Osteocyte (in vitro differentiated cells): ENCODE results near the gene AKAP17A. TPM values are rescaled to one million over a fixed set of nuclear protein-coding genes. Genes with fewer than 3 reads are reported as not detected.
"Not testable (repeated sequence)": the region's sequence is repeated elsewhere in the genome, so short reads cannot be mapped to it uniquely, and the experiment has no call there.

ENCODE experiments used
- DNase-seq: peaks from one replicate; pipeline ENCODE4 v3.0.0; 2021; ENCODE audit warnings: mixed read lengths; ENCODE audit not compliant: unreplicated experiment; ENCODE audit errors: extremely low spot score
- H3K27ac Mint-ChIP-seq: one replicate; pipeline ENCODE4 v1.8.0; 2021; ENCODE audit warnings: mild to moderate bottlenecking, mixed read lengths; ENCODE audit not compliant: unreplicated experiment
- H3K27me3 Mint-ChIP-seq: one replicate; pipeline ENCODE4 v1.8.0; 2021; ENCODE audit warnings: mixed read lengths; ENCODE audit not compliant: unreplicated experiment
- H3K36me3 Mint-ChIP-seq: one replicate; pipeline ENCODE4 v1.8.0; 2021; ENCODE audit warnings: mixed read lengths; ENCODE audit not compliant: unreplicated experiment
- H3K4me1 Mint-ChIP-seq: one replicate; pipeline ENCODE4 v1.8.0; 2021; ENCODE audit warnings: mixed read lengths; ENCODE audit not compliant: unreplicated experiment
- H3K4me3 Mint-ChIP-seq: one replicate; pipeline ENCODE4 v1.8.0; 2021; ENCODE audit warnings: mild to moderate bottlenecking, moderate library complexity, mixed read lengths; ENCODE audit not compliant: unreplicated experiment
- H3K9me3 Mint-ChIP-seq: one replicate; pipeline ENCODE4 v1.8.0; 2021; ENCODE audit warnings: mixed read lengths; ENCODE audit not compliant: unreplicated experiment
- total RNA-seq: library from RNA; stranded (reverse); gene quantifications from 2 replicates; pipeline ENCODE4 v1.2.1, GENCODE V29; 2021
- TF ChIP-seq, protein P1 (sequence below): fragments of 200-600 bp; sonication (generic); IDR thresholded peaks from 2 replicates; pipeline ENCODE4 v1.5.0; 2021; ENCODE audit warnings: antibody characterized with exemption, mild to moderate bottlenecking, moderate library complexity

Gene AKAP17A
- total RNA-seq, 1 donor from 2014 or later: 48.7 TPM

- Mint-ChIP-seq H3K27me3 (peaks cover 5% of the 10 kb centered on the region), H3K27ac (no peak overlapping the region)
Measured at GRCh38 chrX:1561164-1561563, 30.2 kb upstream of the AKAP17A start.

GRCh38 chrX:1564077-1564476 lies 27.3 kb upstream of the AKAP17A start:
- not testable (repeated sequence) for H3K36me3 Mint-ChIP-seq, H3K27ac Mint-ChIP-seq, H3K27me3 Mint-ChIP-seq, H3K4me1 Mint-ChIP-seq, H3K4me3 Mint-ChIP-seq, H3K9me3 Mint-ChIP-seq
- peak; percentile 15 for DNase-seq

More at GRCh38 chrX:1561164-1561563, 30.2 kb upstream of the AKAP17A start:
- DNase-seq: no peak
- H3K4me3 Mint-ChIP-seq: no peak overlapping the region
- TF ChIP-seq, protein P1, sequence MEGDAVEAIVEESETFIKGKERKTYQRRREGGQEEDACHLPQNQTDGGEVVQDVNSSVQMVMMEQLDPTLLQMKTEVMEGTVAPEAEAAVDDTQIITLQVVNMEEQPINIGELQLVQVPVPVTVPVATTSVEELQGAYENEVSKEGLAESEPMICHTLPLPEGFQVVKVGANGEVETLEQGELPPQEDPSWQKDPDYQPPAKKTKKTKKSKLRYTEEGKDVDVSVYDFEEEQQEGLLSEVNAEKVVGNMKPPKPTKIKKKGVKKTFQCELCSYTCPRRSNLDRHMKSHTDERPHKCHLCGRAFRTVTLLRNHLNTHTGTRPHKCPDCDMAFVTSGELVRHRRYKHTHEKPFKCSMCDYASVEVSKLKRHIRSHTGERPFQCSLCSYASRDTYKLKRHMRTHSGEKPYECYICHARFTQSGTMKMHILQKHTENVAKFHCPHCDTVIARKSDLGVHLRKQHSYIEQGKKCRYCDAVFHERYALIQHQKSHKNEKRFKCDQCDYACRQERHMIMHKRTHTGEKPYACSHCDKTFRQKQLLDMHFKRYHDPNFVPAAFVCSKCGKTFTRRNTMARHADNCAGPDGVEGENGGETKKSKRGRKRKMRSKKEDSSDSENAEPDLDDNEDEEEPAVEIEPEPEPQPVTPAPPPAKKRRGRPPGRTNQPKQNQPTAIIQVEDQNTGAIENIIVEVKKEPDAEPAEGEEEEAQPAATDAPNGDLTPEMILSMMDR: no peak
- no peaks in the 10 kb centered on the region for H3K9me3 Mint-ChIP-seq
- H3K4me1 Mint-ChIP-seq: no peaks in the 10 kb centered on the region
- no peaks in the 10 kb centered on the region for H3K36me3 Mint-ChIP-seq

GRCh38 chrX:1564750-1565683 lies 26.4 kb upstream of the AKAP17A start:
- H3K27me3 Mint-ChIP-seq: peaks cover 12% of the 10 kb centered on the region
- no peak overlapping the region for H3K4me3 Mint-ChIP-seq
- no peaks in the 10 kb centered on the region for H3K36me3 Mint-ChIP-seq
- peak; percentile 38 for DNase-seq
- no peaks in the 10 kb centered on the region for H3K4me1 Mint-ChIP-seq
- TF ChIP-seq, protein P1: no peak
- H3K9me3 Mint-ChIP-seq: no peaks in the 10 kb centered on the region
- no peak overlapping the region for H3K27ac Mint-ChIP-seq

- not testable (repeated sequence) for H3K4me3 Mint-ChIP-seq, H3K27ac Mint-ChIP-seq, H3K4me1 Mint-ChIP-seq, H3K9me3 Mint-ChIP-seq, H3K27me3 Mint-ChIP-seq, H3K36me3 Mint-ChIP-seq
- DNase-seq: peak; percentile 74
Measured at GRCh38 chrX:1574181-1574580, 17.2 kb upstream of the AKAP17A start.

DNA sequence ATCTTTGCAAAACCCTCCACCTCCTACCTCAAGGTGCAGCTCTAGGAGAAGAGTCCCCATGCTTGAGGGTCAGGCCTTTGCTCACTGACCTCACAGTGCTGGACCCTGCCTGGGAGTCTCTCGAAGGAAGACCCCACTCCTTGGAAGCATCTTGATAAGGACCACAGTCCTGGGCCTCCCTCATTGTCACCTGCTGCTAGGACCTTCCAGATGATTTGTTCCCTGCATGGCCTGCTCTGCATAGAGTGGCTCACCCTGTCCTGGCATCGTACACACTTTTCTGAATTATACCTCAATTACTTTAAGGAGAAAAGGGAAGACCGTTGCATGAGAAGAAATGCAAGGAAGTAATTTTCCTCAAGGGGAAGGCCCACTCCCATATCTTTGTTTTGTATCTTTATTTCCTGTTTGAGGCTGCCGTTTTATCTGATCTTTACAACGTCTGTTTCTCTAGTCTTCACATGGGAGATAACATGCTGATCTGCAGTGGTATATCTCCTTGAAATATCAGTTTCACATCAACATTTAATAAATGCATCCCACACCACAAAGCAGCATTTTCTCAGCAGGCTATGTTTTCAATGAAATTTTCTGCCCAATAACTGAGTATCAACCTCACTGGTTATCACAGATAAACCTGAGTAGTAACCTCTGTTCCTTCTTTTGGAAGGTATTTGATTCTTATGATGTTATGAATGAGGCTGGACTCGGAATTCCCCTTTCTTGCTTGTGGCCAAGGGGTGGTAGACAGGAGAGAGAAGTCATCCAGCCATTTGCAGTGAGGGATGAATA lies 15.0 kb upstream of the AKAP17A start:
- Mint-ChIP-seq H3K4me1 (no peaks in the 10 kb centered on the region), H3K27ac (no peak overlapping the region), H3K9me3 (no peaks in the 10 kb centered on the region), H3K27me3 (no peaks in the 10 kb centered on the region), H3K4me3 (no peak overlapping the region), H3K36me3 (no peaks in the 10 kb centered on the region)
- DNase-seq: peak; percentile 76
- TF ChIP-seq, protein P1: no peak

GRCh38 chrX:1577845-1578244 lies 13.6 kb upstream of the AKAP17A start:
- Mint-ChIP-seq H3K27ac (no peak overlapping the region), H3K4me3 (no peak overlapping the region), H3K27me3 (no peaks in the 10 kb centered on the region), H3K36me3 (no peaks in the 10 kb centered on the region), H3K9me3 (no peaks in the 10 kb centered on the region), H3K4me1 (no peaks in the 10 kb centered on the region)
- DNase-seq: peak; percentile 10
- TF ChIP-seq, protein P1: no peak
